HFFc6 (cell line): ENCODE measurements around the gene BNC1. TPM values are rescaled to one million over a fixed set of nuclear protein-coding genes. Genes with fewer than 3 reads are reported as not detected.

Experiments
- DNase-seq: peaks from one replicate; pipeline ENCODE4 v3.0.0-alpha.2; 2018
- H3K27ac Mint-ChIP-seq: 2 replicates; pipeline ENCODE4 v1.8.0; 2020; ENCODE audit warnings: mild to moderate bottlenecking, mixed read lengths
- H3K27me3 Mint-ChIP-seq: 2 replicates; pipeline ENCODE4 v1.8.0; 2021; ENCODE audit warnings: mild to moderate bottlenecking, moderate library complexity, mixed read lengths; ENCODE audit not compliant: insufficient read depth
- H3K36me3 Mint-ChIP-seq: 2 replicates; pipeline ENCODE4 v1.8.0; 2021; ENCODE audit warnings: low read depth, mixed read lengths
- H3K4me1 Mint-ChIP-seq: 2 replicates; pipeline ENCODE4 v1.8.0; 2020; ENCODE audit warnings: low read depth, mixed read lengths
- H3K4me3 Mint-ChIP-seq: 2 replicates; pipeline ENCODE4 v1.8.0; 2020; ENCODE audit warnings: mild to moderate bottlenecking, moderate library complexity, mixed read lengths
- H3K9me3 Mint-ChIP-seq: 2 replicates; pipeline ENCODE4 v1.8.0; 2020; ENCODE audit warnings: mild to moderate bottlenecking, mixed read lengths
- total RNA-seq, 6 experiments: library from RNA; stranded (reverse); fragmentation: NEBNext Ultra II Directional; extraction: Animal tissue kit (Norgen Biotek cat#: 25700); gene quantifications; 2 replicates in 1 of 6; 3 replicates in 5 of 6; pipeline ENCODE4 v1.2.3, GENCODE V29; 2021
- TF ChIP-seq, protein P1 (sequence below): fragments of 200-600 bp; sonication (generic); IDR thresholded peaks from 2 replicates; pipeline ENCODE4 v1.5.0; 2021; ENCODE audit warnings: antibody characterized with exemption, mild to moderate bottlenecking

BNC1 gene
- total RNA-seq, 6 experiments from 2014 or later = 8.8 to 17.5 (median 14.0) TPM

DNA sequence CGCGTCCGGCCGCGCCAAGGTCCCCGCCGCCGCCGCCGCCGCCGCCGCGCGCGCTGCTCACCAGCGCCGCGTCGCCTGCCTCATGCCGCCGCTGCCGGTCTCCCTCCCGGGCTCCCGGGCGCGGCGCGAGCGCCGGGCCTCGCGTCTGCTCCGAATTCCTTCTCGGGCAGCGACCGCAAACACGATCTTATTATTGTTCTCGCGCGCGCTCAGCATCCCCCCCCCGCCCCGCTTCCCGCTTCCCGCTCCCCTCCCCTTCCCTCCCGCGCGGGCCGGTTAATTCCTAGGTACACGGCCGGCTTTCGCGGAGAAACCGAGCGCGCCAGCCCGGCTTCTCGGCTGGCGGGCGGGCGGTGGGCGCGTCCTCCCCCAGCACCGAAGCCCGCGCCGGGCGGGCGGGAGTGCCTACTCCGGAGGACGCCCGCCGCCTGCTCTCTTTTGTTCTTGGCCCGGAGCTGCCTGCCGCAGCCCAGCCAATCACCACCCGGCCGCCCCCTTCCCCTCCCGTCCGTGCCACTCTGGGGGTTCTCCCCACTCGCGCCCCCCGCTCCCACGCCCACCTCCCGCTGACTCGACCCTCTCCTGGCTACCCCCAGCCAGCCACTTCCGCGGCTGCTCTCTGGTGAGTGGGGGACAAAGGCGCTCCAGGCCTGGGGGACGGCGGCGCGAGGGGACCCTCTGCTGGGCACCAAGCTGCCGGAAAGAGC, 76.7 kb downstream of the BNC1 start, which contains the start of gene HDGFL3:
TSS of gene HDGFL3 (minus strand) at position 164 of the 707 bp plus-strand sequence. CDS start 409 bp downstream, outside the sequence.
- DNase-seq = peak; percentile 25
- peak within 1 kb of the TSS; percentile 95 for H3K27ac Mint-ChIP-seq
- TF ChIP-seq, protein P1, sequence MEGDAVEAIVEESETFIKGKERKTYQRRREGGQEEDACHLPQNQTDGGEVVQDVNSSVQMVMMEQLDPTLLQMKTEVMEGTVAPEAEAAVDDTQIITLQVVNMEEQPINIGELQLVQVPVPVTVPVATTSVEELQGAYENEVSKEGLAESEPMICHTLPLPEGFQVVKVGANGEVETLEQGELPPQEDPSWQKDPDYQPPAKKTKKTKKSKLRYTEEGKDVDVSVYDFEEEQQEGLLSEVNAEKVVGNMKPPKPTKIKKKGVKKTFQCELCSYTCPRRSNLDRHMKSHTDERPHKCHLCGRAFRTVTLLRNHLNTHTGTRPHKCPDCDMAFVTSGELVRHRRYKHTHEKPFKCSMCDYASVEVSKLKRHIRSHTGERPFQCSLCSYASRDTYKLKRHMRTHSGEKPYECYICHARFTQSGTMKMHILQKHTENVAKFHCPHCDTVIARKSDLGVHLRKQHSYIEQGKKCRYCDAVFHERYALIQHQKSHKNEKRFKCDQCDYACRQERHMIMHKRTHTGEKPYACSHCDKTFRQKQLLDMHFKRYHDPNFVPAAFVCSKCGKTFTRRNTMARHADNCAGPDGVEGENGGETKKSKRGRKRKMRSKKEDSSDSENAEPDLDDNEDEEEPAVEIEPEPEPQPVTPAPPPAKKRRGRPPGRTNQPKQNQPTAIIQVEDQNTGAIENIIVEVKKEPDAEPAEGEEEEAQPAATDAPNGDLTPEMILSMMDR = peak; percentile 24
- peaks cover 6% of the 10 kb centered on the region; the same call in 1 of the 2 replicates for H3K27me3 Mint-ChIP-seq
- H3K4me1 Mint-ChIP-seq = peaks cover 38% of the 10 kb centered on the region
- H3K4me3 Mint-ChIP-seq = peak within 1 kb of the TSS; percentile 97
- H3K9me3 Mint-ChIP-seq = no peaks in the 10 kb centered on the region
- peaks cover 4% of the 10 kb centered on the region for H3K36me3 Mint-ChIP-seq

DNA sequence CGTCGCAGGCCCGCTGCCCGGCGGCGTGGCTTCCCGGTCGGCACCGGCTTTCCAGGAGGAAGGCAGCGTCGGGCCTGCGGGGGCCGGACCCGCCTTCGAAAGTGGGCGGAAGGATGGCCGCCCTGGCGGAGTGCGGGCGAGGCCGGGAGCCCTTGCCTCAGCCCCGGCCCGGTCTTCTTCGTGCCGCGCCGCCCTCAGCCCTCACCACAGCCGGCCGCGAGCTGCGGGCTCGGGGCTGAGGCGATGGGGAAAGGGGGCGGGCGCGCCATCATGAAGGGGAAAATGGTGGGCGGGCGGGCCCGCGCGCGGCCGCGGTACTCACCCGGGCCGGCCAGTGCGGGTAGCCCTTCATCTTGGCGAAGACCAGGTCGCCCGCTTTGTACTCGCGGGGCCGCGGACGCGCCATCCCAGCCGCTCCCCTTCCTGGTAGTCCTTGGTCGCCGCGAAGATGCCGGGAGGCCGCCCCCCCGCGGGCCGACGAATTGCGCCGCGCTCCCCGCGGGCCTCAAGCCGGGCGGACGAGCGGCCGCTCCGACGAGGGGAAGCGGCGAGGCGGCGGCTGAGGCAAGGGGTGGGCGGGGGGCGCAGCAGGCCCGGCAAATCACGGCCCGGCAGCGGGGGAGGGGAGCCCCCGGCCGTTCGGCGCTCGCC, 77.3 kb downstream of the BNC1 start:
- Mint-ChIP-seq H3K36me3 (peaks cover 4% of the 10 kb centered on the region), H3K9me3 (no peaks in the 10 kb centered on the region), H3K4me3 (peak overlapping the region; percentile 97), H3K27ac (peak overlapping the region; percentile 95; the same call in 1 of the 2 replicates), H3K4me1 (peaks cover 45% of the 10 kb centered on the region), H3K27me3 (peaks cover 3% of the 10 kb centered on the region; the same call in 1 of the 2 replicates)
- DNase-seq = no peak
- TF ChIP-seq, protein P1 = no peak; the same call in none of the 2 replicates

DNA sequence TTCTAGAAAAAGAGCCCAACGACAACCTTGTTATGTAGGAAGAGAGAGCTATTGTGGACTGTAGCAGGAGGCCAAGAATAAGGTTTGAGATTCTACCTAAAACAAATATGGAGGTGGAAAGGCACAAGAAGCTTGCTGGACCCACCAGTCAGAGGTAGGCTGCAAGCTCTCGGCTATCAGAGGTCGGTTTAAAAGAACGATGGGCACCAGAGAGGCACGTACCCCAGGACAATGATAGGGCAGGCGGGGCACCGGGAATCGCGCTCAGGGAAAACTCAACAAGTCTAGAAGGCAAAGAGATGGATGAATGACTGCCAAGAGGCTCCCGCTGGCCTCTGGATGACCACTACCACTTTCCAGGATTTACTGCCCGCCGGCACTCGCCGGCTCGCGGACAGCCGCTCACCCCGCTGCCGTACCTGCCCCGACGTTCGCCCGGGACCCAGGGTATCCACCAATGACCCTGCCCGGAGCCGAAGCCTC, 77.9 kb downstream of the BNC1 start:
- no peak for DNase-seq
- TF ChIP-seq, protein P1 = no peak
- no peaks in the 10 kb centered on the region for H3K9me3 Mint-ChIP-seq
- peaks cover 50% of the 10 kb centered on the region for H3K4me1 Mint-ChIP-seq
- H3K27me3 Mint-ChIP-seq = peaks cover 3% of the 10 kb centered on the region; the same call in 1 of the 2 replicates
- H3K36me3 Mint-ChIP-seq = peaks cover 4% of the 10 kb centered on the region
- H3K4me3 Mint-ChIP-seq = peak overlapping the region; percentile 97
- peak overlapping the region; percentile 95 for H3K27ac Mint-ChIP-seq

Other genes starting within 250 kb of the BNC1 start
- gene BTBD1, start 217.4 kb downstream of the BNC1 start, total RNA-seq = 10 to 100 TPM; 62.2 to 74.8 (median 69.4) TPM
- under 1 TPM in 4 of 6 experiments, not detected in 2; 0.25 to 0.46 (median 0.42) TPM for gene TM6SF1, start 177.0 kb downstream of the BNC1 start, total RNA-seq
- gene HDGFL3, start 76.8 kb downstream of the BNC1 start, total RNA-seq = 10 to 100 TPM; 40.3 to 64.6 (median 59.2) TPM
- not detected for gene SH3GL3, start 162.7 kb upstream of the BNC1 start, total RNA-seq